ENCODE measurements around the gene SNRPN. TPM values are rescaled to one million over a fixed set of nuclear protein-coding genes. Genes with fewer than 3 reads are reported as not detected.
A peak's percentile ranks its signal among the peaks of the same experiment; 100 is the strongest.
"Not testable (repeated sequence)": the region's sequence is repeated elsewhere in the genome, so short reads cannot be mapped to it uniquely, and the experiment has no call there.

The SNRPN gene
- total RNA-seq, result 100 to 1,000 TPM; 105 to 155 (median 116) TPM

DNA sequence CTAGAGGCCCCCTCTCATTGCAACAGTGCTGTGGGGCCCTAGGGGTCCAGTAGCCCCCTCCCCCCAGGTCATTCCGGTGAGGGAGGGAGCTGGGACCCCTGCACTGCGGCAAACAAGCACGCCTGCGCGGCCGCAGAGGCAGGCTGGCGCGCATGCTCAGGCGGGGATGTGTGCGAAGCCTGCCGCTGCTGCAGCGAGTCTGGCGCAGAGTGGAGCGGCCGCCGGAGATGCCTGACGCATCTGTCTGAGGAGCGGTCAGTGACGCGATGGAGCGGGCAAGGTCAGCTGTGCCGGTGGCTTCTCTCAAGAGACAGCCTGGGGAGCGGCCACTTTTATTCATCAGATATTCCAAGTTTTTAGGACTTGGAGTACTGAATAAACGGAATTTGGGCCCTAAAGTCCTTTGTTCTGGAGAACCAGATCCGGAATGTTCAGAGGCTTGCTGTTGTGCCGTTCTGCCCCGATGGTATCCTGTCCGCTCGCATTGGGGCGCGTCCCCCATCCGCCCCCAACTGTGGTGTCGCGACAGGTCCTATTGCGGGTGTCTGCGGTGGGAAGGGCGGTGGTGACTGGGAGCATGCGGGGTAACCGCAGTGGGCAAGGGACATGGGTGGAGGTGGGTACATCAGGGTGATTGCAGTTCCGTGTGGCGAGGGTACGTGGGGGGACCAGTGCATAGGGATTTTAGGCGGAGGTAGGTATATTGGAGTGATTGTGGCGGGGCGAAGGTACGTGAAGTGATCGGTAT is at the start of gene SNRPN, which contains the start of gene SNURF:
Gene SNRPN, plus strand, starts transcription at position 205 of the 748 bp plus-strand sequence. CDS start 19,467 bp downstream, outside the sequence.
Gene SNURF, plus strand, starts transcription at position 205 of the 748 bp plus-strand sequence. Its CDS starts 62 bp downstream, at position 267.
- peaks cover 0 to 15% (median 0%) of the 10 kb centered on the region in 3 donors for H3K4me1 ChIP-seq
- TF ChIP-seq EP300 (IDR thresholded peaks at IDR 0.05) (no peak), POLR2A (IDR thresholded peaks at IDR 0.05) (peak; percentile 79 to 83), POLR2AphosphoS5 (IDR thresholded peaks at IDR 0.05) (peak; percentile 97)
- H3K27me3 ChIP-seq, result no peaks in the 10 kb centered on the region
- WGBS, 2 donors (ENCODE audit: low coverage in 1 of 2), result 48 to 64% methylated on average over 4 of the region's 47 CpGs
- H3K27ac ChIP-seq, result peak within 1 kb of the TSS; percentile 88 to 92 (median 90)
- peak within 1 kb of the TSS; percentile 76 to 88 for H3K4me3 ChIP-seq
- H3K36me3 ChIP-seq, result no peaks in the 10 kb centered on the region
- ATAC-seq, result peak; percentile 88
- H3K9me3 ChIP-seq, result peaks cover 0 to 4% (median 0%) of the 10 kb centered on the region in 3 donors

DNA sequence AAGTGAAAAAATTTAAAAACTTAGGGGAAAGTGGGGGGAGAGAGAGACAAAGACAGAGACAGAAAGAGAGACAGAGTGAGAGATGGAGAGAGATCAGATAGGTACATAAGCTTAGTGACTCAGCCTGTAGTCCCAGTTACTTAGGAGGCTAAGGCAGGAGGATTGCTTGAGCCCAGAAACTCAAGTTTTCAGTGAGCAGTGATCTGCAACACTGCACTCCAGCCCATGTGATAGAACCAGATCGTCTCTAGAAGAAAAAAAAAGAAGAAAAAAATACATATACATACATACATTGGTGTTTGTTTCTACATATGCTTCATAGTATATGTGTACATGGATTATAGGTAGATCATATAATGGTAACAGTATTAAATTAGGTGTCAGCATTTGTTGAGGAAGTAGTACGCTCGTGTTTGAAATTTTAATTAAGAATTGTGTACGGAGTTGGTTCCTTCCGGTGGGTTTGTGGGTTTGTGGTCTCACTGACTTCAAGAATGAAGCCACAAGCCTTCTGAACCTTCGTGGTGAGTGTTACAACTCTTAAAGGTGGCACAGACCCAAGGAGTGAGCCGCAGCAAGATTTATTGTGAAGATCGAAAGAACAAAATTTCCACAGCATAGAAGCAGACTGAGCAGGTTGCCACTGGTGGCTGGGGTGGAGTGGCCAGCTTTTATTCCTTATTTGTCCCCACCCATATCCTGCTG is 38.3 kb upstream of the SNRPN start:
- no peak for ATAC-seq
- WGBS, 2 donors (ENCODE audit: low coverage in 1 of 2), result 78 to 80% methylated on average over 8 of the region's 8 CpGs
- no peaks in the 10 kb centered on the region for H3K27me3 ChIP-seq
- H3K36me3 ChIP-seq, result no peaks in the 10 kb centered on the region
- H3K27ac ChIP-seq, result no peak overlapping the region
- no peaks in the 10 kb centered on the region for H3K9me3 ChIP-seq
- no peaks in the 10 kb centered on the region for H3K4me1 ChIP-seq
- TF ChIP-seq POLR2A (IDR thresholded peaks at IDR 0.05), result no peak
- TF ChIP-seq CTCF (IDR thresholded peaks at IDR 0.05), result no peak
- TF ChIP-seq EP300 (IDR thresholded peaks at IDR 0.05), result no peak
- TF ChIP-seq POLR2AphosphoS5 (IDR thresholded peaks at IDR 0.05), result no peak
- no peak overlapping the region for H3K4me3 ChIP-seq

DNA sequence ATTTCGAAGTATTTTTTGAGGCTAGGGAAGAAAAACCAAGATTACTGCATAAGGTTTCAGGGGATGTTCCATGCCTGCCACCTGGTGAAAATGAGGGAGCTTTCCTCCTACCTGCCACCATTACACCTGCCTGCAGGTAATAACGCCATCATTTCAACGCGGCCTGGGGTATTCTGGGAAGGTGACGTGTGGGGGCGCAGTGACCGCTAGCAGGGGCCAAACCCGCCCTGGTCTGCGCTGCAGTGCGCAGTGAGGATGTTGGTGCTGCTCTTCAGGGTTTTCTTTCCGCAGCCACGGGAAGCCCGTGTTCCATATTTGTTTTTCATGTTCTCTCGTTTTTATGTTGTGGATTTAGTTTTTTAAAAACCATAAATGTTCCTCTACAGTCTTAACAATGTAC is 37.4 kb upstream of the SNRPN start:
- no peak for ATAC-seq
- no peaks in the 10 kb centered on the region for H3K9me3 ChIP-seq
- no peaks in the 10 kb centered on the region for H3K27me3 ChIP-seq
- no peak overlapping the region for H3K4me3 ChIP-seq
- H3K4me1 ChIP-seq, result no peaks in the 10 kb centered on the region
- H3K36me3 ChIP-seq, result no peaks in the 10 kb centered on the region
- no peak for TF ChIP-seq CTCF (IDR thresholded peaks at IDR 0.05)
- TF ChIP-seq EP300 (IDR thresholded peaks at IDR 0.05), result no peak
- no peak for TF ChIP-seq POLR2A (IDR thresholded peaks at IDR 0.05)
- no peak for TF ChIP-seq POLR2AphosphoS5 (IDR thresholded peaks at IDR 0.05)
- WGBS, 2 donors (ENCODE audit: low coverage in 1 of 2), result 84 to 85% methylated on average over 13 to 14 of the region's 14 CpGs
- H3K27ac ChIP-seq, result no peak overlapping the region

GRCh38 chr15:24919446-24919845 is 35.3 kb upstream of the SNRPN start:
- 67 to 84% methylated on average over 1 to 2 of the region's 2 CpGs for WGBS, 2 donors (ENCODE audit: low coverage in 1 of 2)
- no peak for ATAC-seq
- Histone ChIP-seq H3K36me3 (no peaks in the 10 kb centered on the region), H3K4me1 (peaks cover 0 to under 1% (median 0%) of the 10 kb centered on the region in 3 donors), H3K27me3 (no peaks in the 10 kb centered on the region), H3K27ac (no peak overlapping the region), H3K4me3 (no peak overlapping the region), H3K9me3 (no peaks in the 10 kb centered on the region)
- no peak for TF ChIP-seq POLR2AphosphoS5 (IDR thresholded peaks at IDR 0.05)
- TF ChIP-seq EP300 (IDR thresholded peaks at IDR 0.05), result no peak
- TF ChIP-seq CTCF (IDR thresholded peaks at IDR 0.05), result no peak
- TF ChIP-seq POLR2A (IDR thresholded peaks at IDR 0.05), result no peak

DNA sequence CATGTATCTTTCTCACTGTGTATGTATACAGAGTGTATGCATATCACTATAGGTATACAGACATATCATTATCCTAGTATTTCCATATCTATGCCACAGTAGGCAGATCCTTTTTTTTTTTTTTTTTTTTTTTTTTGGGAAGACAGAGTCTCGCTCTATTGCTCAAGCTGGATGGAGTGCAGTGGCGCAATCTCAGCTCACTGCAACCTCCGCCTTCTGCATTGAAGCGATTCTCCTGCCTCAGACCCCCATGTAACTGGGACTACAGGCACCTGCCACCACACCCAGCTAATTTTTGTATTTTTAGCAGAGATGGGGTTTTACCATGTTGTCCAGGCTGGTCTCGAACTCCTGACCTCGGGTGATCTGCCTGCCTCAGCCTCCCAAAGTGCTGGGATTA is 32.0 kb upstream of the SNRPN start:
- not testable (repeated sequence) for H3K4me1 ChIP-seq
- no CpG with 5 or more reads among the region's 6 CpGs for WGBS, 2 donors (ENCODE audit: low coverage in 1 of 2)

More for the DNA sequence above, 32.0 kb upstream of the SNRPN start:
- H3K9me3 ChIP-seq, H3K27me3 ChIP-seq, H3K4me3 ChIP-seq, H3K27ac ChIP-seq, ATAC-seq, H3K36me3 ChIP-seq: not testable (repeated sequence)
